ENCODE measurements around the gene SLC6A19. TPM values are rescaled to one million over a fixed set of nuclear protein-coding genes. Genes with fewer than 3 reads are reported as not detected.

SLC6A19 gene
- total RNA-seq, 1 donor from 2014 or later = not detected

DNA sequence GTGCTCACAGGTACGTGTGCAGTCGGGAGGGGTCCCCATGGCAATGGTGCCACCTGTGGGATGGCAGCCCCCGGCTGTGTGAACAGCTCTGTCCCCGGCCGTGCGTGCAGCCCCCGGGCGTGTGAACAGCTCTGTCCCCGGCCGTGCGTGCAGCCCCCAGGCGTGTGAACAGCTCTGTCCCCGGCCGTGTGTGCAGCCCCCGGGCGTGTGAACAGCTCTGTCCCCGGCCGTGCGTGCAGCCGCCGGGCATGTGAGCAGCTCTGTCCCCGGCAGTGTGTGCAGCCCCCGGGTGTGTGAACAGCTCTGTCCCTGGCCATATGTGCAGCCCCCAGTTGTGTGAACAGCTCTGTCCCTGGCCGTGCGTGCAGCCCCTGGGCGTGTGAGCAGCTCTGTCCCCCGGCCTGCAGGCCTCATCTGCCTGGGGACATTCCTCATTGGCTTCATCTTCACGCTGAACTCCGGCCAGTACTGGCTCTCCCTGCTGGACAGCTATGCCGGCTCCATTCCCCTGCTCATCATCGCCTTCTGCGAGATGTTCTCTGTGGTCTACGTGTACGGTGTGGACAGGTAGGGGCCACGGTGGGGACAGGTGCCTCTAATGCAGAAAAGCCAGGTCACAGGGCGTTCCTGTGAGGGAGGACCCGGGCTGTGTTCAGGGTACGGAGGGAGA, 17.8 kb downstream of the SLC6A19 start:
- Histone ChIP-seq H3K9me3 (no peaks in the 10 kb centered on the region), H3K36me3 (no peaks in the 10 kb centered on the region), H3K27me3 (no peaks in the 10 kb centered on the region), H3K4me3 (no peak overlapping the region), H3K27ac (no peak overlapping the region), H3K4me1 (no peaks in the 10 kb centered on the region)
- no peak for DNase-seq (ENCODE audit: extremely low spot score in 2 of 2)
- intact Hi-C loops (cut with DNase I) = no loop called here
- TF ChIP-seq POLR2A (IDR thresholded peaks at IDR 0.05) (no peak), POLR2AphosphoS5 (IDR thresholded peaks at IDR 0.05; ENCODE audit: insufficient read depth in 1 of 2, low read depth in 1 of 2) (no peak)
- TF ChIP-seq, protein P1, sequence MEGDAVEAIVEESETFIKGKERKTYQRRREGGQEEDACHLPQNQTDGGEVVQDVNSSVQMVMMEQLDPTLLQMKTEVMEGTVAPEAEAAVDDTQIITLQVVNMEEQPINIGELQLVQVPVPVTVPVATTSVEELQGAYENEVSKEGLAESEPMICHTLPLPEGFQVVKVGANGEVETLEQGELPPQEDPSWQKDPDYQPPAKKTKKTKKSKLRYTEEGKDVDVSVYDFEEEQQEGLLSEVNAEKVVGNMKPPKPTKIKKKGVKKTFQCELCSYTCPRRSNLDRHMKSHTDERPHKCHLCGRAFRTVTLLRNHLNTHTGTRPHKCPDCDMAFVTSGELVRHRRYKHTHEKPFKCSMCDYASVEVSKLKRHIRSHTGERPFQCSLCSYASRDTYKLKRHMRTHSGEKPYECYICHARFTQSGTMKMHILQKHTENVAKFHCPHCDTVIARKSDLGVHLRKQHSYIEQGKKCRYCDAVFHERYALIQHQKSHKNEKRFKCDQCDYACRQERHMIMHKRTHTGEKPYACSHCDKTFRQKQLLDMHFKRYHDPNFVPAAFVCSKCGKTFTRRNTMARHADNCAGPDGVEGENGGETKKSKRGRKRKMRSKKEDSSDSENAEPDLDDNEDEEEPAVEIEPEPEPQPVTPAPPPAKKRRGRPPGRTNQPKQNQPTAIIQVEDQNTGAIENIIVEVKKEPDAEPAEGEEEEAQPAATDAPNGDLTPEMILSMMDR (IDR thresholded peaks at IDR 0.05) = no peak

DNA sequence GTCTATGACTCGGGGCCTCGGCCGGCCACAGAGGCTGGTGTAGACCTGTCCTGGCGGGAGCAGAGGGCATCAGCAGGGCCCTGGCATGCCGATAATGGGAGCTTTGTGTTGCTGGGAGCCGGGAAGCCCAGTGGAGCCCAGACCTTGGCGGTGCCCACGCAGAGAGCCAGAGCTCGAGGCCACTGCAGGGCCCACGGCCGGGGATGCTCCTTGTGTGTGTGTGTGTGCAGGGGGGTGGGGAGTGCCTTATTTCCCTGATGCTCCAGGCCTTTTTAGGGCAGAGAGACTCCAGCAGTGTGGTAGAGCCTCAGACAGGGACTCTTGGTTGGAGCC, 18.3 kb downstream of the SLC6A19 start:
- Histone ChIP-seq H3K9me3 (no peaks in the 10 kb centered on the region), H3K36me3 (no peaks in the 10 kb centered on the region), H3K4me3 (no peak overlapping the region), H3K27me3 (no peaks in the 10 kb centered on the region), H3K4me1 (no peaks in the 10 kb centered on the region), H3K27ac (no peak overlapping the region)
- TF ChIP-seq POLR2AphosphoS5 (IDR thresholded peaks at IDR 0.05; ENCODE audit: insufficient read depth in 1 of 2, low read depth in 1 of 2) (no peak), POLR2A (IDR thresholded peaks at IDR 0.05) (no peak)
- TF ChIP-seq, protein P1 (IDR thresholded peaks at IDR 0.05) = no peak
- intact Hi-C loops (cut with DNase I) = no loop called here
- no peak for DNase-seq (ENCODE audit: extremely low spot score in 2 of 2)

DNA sequence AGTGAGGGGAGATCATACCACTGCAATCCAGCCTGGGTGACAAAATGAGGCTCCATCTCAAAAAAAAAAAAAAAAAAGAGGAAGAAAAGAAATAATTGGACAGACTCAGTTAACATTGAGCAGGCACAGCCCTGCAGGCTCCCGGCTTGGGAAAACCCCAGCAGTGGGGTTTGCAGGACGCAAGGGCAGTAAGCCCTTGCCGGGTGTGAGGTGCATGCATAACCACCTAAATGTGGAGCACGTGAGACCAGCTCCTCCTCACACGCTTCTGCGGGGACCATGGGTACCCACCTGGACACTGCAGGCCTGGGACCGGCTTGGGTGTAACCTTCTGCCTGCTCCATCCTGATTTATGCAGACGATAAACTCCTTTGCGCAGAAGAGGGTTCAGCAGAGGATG, 19.0 kb downstream of the SLC6A19 start:
- no peak overlapping the region for H3K4me3 ChIP-seq
- H3K4me1 ChIP-seq = no peaks in the 10 kb centered on the region
- no peak for DNase-seq (ENCODE audit: extremely low spot score in 2 of 2)
- no peaks in the 10 kb centered on the region for H3K9me3 ChIP-seq
- TF ChIP-seq, protein P1 (IDR thresholded peaks at IDR 0.05) = no peak
- TF ChIP-seq POLR2AphosphoS5 (IDR thresholded peaks at IDR 0.05; ENCODE audit: insufficient read depth in 1 of 2, low read depth in 1 of 2) (no peak), POLR2A (IDR thresholded peaks at IDR 0.05) (no peak)
- H3K36me3 ChIP-seq = no peaks in the 10 kb centered on the region
- no peak overlapping the region for H3K27ac ChIP-seq
- no peaks in the 10 kb centered on the region for H3K27me3 ChIP-seq
- intact Hi-C loops (cut with DNase I) = no loop called here

DNA sequence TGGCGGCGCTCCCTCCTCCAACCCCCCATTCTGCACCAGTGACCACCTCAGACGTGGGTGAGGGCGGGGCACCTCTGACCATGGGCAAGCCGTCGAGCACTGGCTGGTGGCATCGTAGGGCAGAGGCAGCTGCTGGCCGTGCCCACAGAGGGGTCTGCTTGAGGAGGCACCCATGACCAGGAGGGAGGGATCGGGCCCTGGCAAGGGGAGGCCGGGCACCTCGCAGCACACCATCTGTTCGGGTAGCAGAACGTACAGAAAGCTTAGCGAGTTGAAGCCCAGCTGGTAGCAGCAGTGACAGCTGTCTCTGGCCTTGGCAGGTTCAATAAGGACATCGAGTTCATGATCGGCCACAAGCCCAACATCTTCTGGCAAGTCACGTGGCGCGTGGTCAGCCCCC, 19.4 kb downstream of the SLC6A19 start:
- intact Hi-C loops (cut with DNase I) = no loop called here
- Histone ChIP-seq H3K4me3 (no peak overlapping the region), H3K27me3 (no peaks in the 10 kb centered on the region), H3K9me3 (no peaks in the 10 kb centered on the region), H3K36me3 (no peaks in the 10 kb centered on the region), H3K4me1 (no peaks in the 10 kb centered on the region), H3K27ac (no peak overlapping the region)
- DNase-seq (ENCODE audit: extremely low spot score in 2 of 2) = no peak
- TF ChIP-seq POLR2AphosphoS5 (IDR thresholded peaks at IDR 0.05; ENCODE audit: insufficient read depth in 1 of 2, low read depth in 1 of 2) (no peak), POLR2A (IDR thresholded peaks at IDR 0.05) (no peak)
- TF ChIP-seq, protein P1 (IDR thresholded peaks at IDR 0.05) = no peak

DNA sequence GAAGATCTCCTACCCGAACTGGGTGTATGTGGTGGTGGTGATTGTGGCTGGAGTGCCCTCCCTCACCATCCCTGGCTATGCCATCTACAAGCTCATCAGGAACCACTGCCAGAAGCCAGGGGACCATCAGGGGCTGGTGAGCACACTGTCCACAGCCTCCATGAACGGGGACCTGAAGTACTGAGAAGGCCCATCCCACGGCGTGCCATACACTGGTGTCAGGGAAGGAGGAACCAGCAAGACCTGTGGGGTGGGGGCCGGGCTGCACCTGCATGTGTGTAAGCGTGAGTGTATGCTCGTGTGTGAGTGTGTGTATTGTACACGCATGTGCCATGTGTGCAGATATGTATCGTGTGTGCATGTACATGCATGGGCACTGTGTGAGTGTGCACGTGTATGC, 20.3 kb downstream of the SLC6A19 start:
- no peak overlapping the region for H3K27ac ChIP-seq
- no peaks in the 10 kb centered on the region for H3K27me3 ChIP-seq
- intact Hi-C loops (cut with DNase I) = no loop called here

More for the DNA sequence above, 20.3 kb downstream of the SLC6A19 start:
- H3K9me3 ChIP-seq = no peaks in the 10 kb centered on the region
- H3K36me3 ChIP-seq = no peaks in the 10 kb centered on the region
- DNase-seq (ENCODE audit: extremely low spot score in 2 of 2) = no peak
- no peak overlapping the region for H3K4me3 ChIP-seq
- TF ChIP-seq, protein P1 (IDR thresholded peaks at IDR 0.05) = no peak
- no peak for TF ChIP-seq POLR2A (IDR thresholded peaks at IDR 0.05)
- no peak for TF ChIP-seq POLR2AphosphoS5 (IDR thresholded peaks at IDR 0.05; ENCODE audit: insufficient read depth in 1 of 2, low read depth in 1 of 2)
- H3K4me1 ChIP-seq = no peaks in the 10 kb centered on the region
